AG08396 (cell line): ENCODE data around the gene TBX3.
A peak's percentile ranks its signal among the peaks of the same experiment; 100 is the strongest.

Experiments used
- DNase-seq: peaks from one replicate; pipeline ENCODE4 v3.0.0; 2012; ENCODE audit warnings: low spot score, mixed read lengths

TBX3 gene

DNA sequence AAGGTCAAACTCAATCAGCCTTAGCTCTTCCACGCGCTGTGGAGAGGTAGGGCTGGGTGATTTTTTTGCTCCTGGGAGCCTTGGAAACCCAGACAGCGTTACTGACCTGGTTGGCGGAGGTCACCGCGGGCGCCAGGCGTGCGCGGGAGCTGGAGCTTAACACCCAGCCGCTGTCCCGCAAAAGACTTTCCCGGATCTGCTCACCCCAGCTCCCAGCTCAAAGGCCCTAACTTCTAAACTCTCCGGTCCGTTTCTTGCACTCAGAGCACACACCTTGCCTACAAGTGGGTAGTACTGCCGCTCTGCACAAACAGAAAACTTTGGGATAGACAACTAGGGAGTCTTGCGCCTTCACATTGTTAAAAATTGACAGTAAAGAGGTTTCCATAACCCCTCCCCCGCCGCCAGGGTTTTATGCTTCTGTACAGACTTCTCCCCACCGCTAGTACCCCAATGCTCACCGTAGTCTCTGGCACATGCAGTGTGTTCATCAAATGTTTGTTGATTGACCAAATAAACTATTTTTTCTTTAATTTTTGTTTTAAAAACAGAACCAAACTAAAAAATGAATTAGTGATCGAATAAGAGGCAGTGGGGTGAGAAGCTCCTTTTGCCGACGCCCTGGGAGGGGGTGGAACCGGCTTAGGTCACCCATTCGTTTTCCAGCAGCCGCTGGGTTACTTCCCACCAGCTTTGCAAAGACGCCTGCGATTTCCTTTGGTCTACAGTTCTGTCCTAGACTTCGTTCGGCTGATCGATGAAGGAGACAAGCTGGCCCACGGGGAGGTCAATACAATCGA lies 12.7 kb upstream of the TBX3 start:
- DNase-seq, result no peak

DNA sequence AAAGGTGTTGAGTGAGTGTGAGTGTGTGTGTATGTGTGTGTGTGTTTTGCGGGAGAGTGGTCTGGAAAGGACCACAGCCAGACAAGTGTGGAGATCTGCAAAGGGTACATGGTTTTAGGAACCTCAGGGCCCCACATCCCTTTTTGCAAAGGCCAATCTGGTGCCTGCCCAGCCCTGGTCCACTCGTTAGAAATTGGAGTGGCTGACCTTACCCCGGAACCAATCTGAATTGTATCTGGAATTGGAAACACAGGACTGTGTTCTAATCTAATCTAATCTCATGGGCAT lies 11.3 kb upstream of the TBX3 start:
- DNase-seq, result no peak

DNA sequence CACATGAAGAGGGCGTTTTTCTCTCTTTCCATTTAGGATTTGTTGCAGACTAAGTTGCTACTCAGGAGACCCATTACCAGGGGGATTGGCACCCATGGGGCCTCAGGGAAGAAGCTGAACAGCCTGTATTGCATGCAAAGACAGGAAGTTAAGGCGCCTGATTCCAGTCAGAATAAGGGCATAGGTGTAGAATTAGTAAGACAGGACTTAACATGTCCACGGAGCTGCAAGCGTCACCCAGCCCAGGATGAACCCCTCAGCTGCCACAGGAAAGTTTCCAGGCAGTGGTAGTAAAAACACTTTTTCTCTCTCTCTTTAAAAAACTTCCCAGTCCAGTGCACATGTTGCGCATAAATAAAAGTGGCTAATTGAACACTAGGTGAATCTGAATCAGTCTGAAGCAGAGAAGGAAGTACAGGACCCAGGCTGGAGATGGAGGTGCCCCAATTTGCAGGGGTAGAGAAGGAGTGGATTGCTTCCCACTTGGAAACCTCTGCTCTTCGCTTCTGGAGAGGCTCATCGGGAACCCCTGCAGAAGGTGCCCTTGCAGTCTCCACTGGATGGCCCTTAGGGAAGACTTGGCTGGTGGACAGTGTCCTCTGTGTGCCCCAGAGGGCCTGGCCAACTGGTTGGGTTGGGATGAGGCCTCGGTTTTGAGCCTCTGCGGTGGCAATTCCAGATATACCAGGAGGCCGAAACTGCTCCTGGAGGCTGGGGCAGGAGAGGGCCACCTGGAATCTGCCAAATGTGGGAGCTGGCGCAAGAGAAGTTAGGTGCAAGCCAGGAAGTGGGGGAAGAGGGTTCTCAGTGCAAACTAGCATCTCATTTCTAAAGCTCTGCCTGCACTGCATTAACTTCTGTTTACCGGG lies 10.7 kb upstream of the TBX3 start:
- no peak for DNase-seq

DNA sequence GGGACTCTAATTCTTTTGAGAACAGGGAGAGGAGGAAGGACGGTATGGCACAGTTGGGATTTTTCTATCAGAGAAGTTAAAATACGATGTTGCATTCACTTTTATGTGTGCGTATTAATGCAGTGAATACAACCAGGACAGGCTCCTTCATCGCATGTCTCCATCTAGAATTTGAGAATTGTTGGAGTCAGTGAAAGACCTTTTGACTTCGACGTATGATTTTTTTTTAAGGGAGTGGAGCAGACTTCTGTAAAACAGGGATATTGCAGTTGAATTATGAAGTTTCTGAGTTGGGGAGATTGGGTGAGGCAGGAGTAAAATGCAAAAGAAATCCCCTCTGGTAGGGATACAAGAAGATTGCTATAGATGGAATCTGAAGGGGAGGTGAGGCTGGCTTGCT lies 9.6 kb upstream of the TBX3 start:
- DNase-seq, result no peak

DNA sequence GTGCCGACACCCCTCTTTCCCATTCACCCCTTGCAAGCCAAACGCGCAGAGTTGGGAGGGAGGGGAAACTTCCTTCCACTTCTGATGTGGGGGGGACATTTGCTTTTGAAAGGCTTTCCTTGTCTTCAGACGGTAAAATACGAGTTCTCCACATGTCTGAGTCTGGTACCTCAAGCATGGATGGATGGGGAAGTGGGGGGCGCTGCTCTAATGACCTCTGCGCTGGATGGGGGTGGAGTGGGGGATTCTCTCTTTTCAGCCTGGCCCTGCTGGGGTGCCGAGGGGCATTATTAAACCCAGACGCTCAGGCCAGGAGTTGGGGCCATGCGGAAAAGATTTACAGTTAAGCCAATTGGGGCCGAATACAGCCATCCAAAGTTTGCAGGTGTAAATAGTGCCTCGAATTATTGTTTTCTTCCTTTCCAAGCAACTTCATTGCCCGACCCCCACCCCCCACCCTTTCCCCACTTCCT lies 9.1 kb upstream of the TBX3 start:
- DNase-seq, result no peak

DNA sequence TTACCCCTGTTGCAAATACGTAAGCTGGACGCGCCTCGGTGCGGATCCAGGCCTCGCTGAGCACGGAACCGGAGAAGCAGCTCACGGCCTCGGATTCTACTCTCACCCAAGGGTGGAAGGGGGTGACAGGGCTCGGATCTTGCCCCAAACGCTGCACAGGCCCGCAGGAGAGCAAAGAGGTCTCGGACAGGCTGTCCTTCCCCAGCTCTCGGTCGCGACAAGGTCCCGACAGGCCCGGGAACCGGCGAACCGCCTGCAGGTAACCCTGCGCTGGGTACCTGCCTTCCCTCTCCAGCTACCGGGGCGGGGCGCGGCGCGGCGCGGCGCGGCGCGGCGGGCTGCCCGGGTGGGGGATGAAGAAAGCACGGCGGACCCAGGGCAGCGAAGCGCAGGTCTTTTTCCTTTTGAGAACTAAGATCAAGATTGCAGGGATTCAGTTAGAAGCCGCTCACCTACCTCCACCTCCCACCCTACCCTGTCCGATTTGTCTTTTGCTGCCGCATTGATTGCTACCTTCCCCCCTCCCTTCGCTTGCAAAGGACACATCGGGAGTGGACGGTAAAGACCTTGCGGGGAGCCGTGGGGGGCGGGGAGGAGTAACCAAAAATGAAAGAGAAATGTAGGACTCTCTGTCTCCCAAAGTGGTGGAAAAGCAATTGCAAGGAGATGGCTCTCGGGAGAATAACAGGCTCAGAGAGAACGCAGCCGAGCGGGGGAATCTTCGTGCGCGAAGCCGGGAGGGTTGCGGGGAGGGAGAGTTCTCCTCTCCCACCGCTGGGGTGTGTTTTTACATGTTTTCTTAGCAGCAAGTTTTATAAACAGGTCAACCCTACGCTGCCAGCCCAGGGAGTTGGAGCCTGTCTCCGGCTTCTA lies 8.4 kb upstream of the TBX3 start:
- peak; percentile 76 for DNase-seq

DNA sequence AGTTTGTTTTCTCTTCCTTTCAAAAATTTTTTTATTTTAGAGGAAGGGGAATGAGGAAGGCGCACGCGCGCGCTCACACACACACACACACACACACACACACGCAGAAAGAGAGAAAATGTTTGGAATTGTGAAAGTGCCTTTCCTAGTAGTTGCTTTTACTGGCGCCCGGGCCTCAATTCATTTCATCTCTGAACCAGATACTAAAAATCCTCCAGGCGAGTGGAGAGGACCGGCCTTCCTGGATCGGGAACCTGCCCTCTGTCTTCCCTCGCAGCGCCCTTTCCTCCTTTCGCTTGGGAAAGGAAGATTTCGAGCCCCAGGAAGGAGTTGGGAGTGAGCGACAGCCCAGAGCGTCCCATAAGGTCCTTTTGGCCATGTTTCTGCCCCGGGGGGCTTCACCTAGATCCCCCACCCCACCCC lies 7.8 kb upstream of the TBX3 start:
- no peak for DNase-seq

DNA sequence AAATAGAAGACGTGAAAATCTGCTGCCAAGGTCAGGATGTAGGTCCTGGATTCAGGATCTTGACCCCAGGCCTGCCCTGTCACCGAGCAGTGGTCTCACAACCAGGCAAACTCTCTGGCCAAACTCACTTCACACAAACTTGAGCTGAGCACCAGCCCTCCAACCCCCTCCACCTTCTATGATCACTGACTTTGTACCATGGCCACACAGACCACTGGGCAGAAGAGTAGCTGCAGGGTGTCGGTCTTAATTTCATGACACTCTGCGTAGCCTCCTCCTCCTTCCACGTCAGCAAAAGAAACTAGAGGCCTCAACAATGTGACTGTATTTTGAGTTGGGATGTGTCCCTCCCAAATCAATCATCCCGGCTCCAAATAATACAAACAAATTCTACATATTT lies 7.2 kb upstream of the TBX3 start:
- DNase-seq, result no peak

DNA sequence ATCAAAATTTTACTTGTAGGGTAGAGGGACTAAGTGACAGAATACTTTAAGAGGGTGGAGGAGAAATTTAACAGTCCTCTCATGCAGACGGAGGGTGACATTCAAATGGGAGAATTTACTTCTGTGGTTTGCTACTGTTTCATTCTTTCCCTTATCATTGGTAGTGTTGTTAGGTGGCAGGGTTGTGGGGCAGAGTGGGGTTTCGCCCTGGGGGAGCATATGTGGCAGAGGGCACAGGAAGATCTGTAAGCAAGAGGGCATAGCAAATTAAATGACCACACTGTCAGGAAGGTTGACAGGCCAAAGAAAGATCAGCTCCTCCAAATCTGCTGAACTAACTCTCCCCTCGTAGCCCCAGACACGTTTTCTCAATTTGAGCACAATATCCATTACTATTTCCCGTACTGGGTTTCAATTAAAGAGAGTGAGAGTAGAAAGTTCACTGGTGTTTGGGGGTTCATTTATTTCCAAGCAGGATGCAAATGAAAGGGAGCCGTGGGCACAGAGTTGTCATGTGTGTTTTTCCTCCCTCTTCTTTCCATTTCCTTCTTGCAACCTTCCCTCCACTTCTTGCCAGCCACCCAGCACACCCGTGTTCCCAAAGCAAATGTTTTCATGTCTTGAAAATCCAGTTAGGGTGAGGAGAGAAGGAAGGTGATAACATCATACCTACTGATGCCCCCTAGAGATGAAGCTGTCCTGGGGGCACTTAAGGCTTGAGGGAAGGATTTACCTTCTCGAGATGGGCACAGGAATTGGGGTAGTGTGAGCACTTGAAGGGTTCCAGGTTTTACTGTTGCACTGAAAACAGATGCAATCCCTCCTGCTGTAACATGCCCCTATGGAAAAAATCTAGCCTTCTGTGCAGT lies 6.5 kb upstream of the TBX3 start:
- no peak for DNase-seq

DNA sequence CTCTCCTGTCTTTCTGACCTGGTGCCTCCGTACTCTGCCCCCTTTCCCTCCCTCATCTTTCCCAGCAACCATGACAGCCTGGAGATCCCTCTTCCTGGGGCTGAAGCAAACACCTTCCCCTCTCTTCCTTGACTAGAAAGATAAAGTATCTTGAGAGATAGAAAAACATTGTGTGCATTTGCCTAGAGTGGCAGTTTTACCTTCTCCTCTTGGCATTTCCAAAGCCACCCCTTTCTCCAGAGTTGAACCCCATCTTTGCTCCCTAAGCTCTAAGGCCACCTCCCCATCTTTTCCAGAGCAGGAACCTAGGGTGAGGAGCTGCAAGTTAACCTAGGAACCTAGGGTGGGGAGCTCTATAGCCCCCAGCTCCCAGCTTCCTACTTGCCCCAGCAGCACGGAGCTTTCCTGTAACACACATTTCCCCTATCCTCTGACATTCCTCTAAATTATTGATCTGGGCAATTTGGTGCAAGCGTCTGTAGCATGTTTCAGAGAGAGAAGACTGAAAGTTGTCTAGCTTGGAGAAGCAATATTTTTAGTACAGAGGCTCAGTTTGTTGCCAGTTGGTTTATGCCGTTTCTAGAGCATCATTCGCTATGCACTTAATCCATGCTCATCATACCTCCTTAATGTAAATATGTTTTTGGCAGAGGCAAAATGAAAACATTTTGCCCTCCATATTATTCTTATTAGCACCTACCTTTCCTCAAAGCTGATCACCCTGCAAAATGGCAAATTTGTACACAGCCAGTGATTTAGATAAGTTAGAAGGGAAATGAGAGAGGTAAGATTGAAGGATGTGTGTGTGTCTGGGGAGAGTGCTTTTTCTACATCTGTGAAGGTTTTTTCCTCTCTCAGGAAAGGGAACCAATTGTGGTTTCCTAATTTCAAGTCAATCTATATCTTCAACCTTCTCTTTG lies 5.4 kb upstream of the TBX3 start:
- no peak for DNase-seq

DNA sequence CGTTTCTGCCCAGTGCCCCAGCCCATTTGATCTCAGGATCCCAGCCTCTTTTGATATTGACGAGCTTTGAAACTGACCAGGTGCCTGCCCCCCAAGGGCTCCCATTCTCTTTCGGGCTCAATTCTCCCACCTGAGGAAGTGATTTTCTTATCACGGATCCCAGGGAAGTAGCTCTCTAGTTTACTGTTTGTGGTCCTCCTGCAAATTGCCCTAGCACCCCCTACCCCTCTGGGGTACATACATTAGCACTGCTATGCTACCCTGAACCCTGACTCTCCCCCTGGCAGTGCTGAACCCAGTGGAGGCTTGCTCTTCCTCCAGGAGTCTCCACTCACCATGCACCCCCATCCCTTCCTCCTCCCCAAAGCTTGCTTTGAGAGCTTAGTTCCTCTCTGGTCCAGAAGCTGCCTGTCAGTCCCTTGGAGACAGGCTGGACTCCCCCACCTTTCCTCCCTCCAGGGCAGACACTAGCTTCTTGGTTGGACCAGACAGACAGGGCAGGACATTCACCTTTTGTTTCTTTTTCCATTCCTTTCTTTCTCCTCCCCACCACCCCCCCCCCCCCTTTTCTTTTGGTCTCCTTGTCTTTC lies 4.4 kb upstream of the TBX3 start:
- no peak for DNase-seq

DNA sequence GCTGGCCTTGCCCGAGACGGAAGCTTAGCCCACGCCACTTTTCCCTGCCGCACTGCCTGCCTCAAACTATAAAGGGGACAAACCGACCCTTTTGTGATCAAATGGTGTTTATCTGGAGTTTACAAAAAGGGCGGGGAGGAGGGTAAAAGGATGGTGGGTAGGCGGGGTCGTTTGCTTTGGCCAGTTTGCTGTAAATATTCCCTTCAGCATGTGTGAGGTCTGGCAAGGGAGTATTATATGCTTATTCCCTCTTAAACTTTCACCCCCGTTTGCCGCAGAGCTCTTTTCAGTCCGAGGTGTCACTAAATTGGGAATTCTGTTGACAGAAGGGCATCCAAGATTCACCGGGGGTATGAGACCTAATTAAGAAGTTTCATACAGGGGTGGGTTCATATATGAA lies 3.8 kb upstream of the TBX3 start:
- DNase-seq, result no peak

DNA sequence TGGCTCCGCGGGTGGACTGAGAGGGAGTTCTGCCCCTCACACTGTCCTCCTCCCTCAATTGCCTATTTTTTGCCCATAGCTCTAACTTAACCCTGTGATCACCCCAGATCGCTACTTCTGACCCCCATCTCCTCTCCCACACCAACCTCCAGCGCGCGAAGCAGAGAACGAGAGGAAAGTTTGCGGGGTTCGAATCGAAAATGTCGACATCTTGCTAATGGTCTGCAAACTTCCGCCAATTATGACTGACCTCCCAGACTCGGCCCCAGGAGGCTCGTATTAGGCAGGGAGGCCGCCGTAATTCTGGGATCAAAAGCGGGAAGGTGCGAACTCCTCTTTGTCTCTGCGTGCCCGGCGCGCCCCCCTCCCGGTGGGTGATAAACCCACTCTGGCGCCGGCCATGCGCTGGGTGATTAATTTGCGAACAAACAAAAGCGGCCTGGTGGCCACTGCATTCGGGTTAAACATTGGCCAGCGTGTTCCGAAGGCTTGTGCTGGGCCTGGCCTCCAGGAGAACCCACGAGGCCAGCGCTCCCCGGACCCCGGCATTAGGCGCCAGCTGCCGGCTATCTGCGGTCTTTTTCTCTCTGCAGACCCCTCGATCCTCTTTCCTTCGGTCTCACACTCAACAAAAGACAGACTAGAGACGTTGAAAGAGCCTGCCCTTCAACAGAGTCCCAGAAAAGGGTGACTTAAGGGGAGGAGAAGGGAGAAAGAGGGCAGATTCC lies 3.0 kb upstream of the TBX3 start:
- no peak for DNase-seq

DNA sequence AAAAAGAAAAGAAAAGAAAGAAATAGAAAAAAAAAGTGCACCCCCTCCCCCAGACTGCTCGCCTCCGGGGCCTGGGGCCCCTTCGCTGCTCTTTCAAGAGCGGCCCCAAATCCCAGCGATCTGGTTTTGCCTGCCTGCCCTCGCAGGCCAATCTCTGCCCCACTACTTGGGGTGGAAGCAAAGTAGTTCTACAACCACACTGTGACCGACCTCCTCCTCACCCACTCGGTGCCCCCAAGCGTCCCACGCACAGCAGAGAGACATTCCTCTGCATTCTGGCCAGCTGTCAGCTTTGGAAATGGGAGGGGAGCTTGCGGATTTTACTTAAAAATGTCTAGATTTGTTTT lies 2.4 kb upstream of the TBX3 start:
- no peak for DNase-seq

DNA sequence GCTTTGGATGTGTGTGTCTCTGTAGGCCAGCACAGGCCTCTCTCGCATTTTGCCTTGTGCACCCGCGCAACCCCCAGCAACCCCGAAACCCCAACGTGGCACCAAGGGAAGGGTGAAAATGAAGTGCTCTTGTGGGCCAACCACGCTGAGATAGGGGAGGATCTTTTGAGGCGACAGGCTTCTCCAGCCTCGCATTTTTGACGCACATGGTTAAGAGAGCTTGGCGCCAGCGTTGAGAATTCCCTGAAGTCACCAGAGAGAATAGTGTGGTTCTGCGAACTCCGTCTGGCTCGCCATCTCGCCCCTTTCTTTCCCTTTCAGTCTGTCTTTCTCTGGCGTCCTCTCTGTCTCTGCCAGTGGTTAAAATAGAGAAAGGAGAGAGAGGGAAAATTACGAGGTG lies 1.9 kb upstream of the TBX3 start:
- DNase-seq, result no peak

DNA sequence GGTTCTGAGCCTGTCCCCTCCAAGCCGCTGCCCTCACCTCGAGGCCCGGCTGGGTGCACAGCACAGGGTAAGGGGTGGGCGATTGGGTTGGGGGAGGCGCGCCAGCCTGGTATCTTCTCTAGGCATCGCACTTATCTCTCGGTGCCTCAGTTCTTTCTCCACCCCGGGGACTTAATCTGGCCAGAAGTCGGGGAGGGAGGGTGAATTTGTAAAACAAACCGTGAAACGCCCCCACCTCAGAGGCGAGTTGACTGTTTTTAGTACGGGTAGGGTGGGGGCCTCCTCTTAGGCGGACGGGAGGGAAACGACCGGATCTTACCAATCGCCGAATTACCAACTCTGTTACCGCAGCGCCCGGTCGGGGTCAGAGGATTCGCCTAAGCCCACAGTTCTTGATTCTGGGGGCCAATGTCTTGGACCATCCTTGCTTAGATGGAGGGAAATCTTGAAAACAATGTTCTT lies 1.4 kb upstream of the TBX3 start:
- no peak for DNase-seq

DNA sequence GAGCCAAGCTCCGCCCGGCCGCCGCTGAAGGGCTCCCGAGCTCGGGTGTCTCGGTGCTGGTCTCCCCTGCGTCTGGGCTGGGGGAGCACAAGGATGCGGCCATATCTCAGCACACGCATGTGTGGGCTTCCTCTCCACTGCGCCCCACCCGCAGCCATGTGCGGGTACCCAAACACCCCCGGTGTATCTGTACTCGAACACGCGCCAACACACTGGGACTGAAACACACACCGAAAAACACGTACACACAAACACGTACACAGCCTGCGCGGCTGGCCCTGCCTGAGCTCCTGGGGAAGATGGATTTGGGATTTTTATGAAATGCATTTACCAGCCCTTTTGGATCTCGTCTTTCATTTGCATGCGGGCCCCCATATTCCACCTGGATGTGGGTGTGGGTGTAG lies 897 bp upstream of the TBX3 start:
- no peak for DNase-seq

DNA sequence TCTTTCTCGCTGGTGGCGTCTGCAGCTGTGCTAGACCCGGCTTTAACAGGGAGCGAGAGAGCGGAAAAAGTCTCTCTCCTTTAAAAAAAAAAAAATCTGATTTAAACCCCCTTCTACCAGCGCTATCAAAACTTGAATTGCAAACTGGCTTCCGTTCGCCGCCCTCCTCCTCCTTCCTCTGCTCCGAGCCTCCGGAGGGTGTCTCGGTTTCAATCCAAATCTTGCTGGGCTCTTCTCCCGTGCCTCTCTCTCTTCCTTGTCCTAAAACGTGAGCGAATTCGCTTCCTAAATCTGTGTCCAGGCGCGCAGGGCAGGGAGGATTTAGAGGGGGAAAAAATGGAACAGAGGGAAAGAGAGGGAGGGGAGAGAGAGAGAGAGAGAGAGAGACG lies 272 bp downstream of the TBX3 start:
- no peak for DNase-seq
